HepG2 (cell line): Measurements from ENCODE around the gene ENO3. TPM values are rescaled to one million over a fixed set of nuclear protein-coding genes. Genes with fewer than 3 reads are reported as not detected.

Experiments
- ATF7 ChIP-seq, 2 experiments: fragments of 450-650 bp in 1 of 2; sonication (generic) in 1 of 2; formaldehyde crosslinking in 1 of 2; IDR thresholded peaks; 2 replicates each; pipeline versions ENCODE4 v1.4.0 to v1.6.1; 2016 to 2020; ENCODE audit warnings: antibody characterized with exemption in 1 of 2, mild to moderate bottlenecking in 1 of 2, missing genetic modification reagents in 1 of 2
- ELK4 ChIP-seq: sonication (generic); formaldehyde crosslinking; IDR thresholded peaks from 2 replicates; pipeline ENCODE4 v1.9.0; 2021; ENCODE audit warnings: missing genetic modification reagents, borderline replicate concordance
- HDAC2 ChIP-seq: sonication (generic); formaldehyde crosslinking; IDR thresholded peaks from 2 replicates; pipeline ENCODE4 v1.4.0; 2020; ENCODE audit warnings: missing genetic modification reagents
- IKZF5 ChIP-seq: IDR thresholded peaks from 2 replicates; pipeline ENCODE4 v1.6.1; 2018; ENCODE audit warnings: missing genetic modification reagents, mild to moderate bottlenecking, missing compliant biosample characterization
- JDP2 ChIP-seq: sonication (generic); formaldehyde crosslinking; IDR thresholded peaks from 2 replicates; pipeline ENCODE4 v1.8.1; 2022; ENCODE audit warnings: missing genetic modification reagents, borderline replicate concordance
- NFIB ChIP-seq: sonication (generic); formaldehyde crosslinking; IDR thresholded peaks from 2 replicates; pipeline ENCODE4 v1.9.0; 2021; ENCODE audit warnings: missing genetic modification reagents, mild to moderate bottlenecking, borderline replicate concordance
- NFRKB ChIP-seq: fragments of 450-650 bp; IDR thresholded peaks from 2 replicates; pipeline ENCODE4 v1.6.1; 2017
- RCOR2 ChIP-seq: IDR thresholded peaks from 2 replicates; pipeline ENCODE4 v1.6.1; 2016; ENCODE audit warnings: missing biosample characterization, missing genetic modification reagents
- SAP130 ChIP-seq: IDR thresholded peaks from 2 replicates; pipeline ENCODE4 v1.6.1; 2016; ENCODE audit warnings: low read depth
- ZFP1 ChIP-seq: IDR thresholded peaks from 2 replicates; pipeline ENCODE4 v1.6.1; 2016
- ZNF142 ChIP-seq: sonication (generic); formaldehyde crosslinking; IDR thresholded peaks from 2 replicates; pipeline ENCODE4 v1.4.0; 2020; ENCODE audit warnings: missing genetic modification reagents
- ZNF570 ChIP-seq: sonication (generic); formaldehyde crosslinking; IDR thresholded peaks from 2 replicates; pipeline ENCODE4 v1.4.0; 2020; ENCODE audit warnings: mild to moderate bottlenecking, missing genetic modification reagents, borderline replicate concordance
- ZNF724P ChIP-seq: sonication (generic); formaldehyde crosslinking; IDR thresholded peaks from 2 replicates; pipeline ENCODE4 v1.8.0; 2022; ENCODE audit warnings: missing genetic modification reagents, borderline replicate concordance
- polyA plus RNA-seq, 8 experiments: library from polyadenylated mRNA; depleted of rRNA in 3 of 8; stranded (reverse) in 7 of 8; unstranded in 1 of 8; fragments of >200 nt; fragmentation: Illumina TruSeq in 4 of 8; extraction: Trizol in 4 of 8; gene quantifications; 2 replicates each; pipeline versions ENCODE4 v1.2.1 to v1.2.3, GENCODE V29; 2011 to 2016; ENCODE audit warnings: low read depth in 4 of 8, missing spikeins in 1 of 8, mixed read lengths in 1 of 8; ENCODE audit not compliant: insufficient read depth in 1 of 8
- total RNA-seq, 5 experiments: library from RNA; depleted of rRNA; stranded (reverse); fragments of >200 nt; fragmentation: Illumina TruSeq; extraction: Trizol; gene quantifications; 2 replicates each; pipeline ENCODE4 v1.2.3, GENCODE V29; 2016; ENCODE audit warnings: low read depth in 1 of 5
- TF ChIP-seq, protein P1 (sequence below): sonication (generic); formaldehyde crosslinking; IDR thresholded peaks from 2 replicates; pipeline ENCODE4 v1.4.0; 2020; ENCODE audit warnings: missing genetic modification reagents
- TF ChIP-seq, protein P2 (sequence below): sonication (generic); formaldehyde crosslinking; IDR thresholded peaks from 2 replicates; pipeline ENCODE4 v1.4.0; 2020; ENCODE audit warnings: missing genetic modification reagents, borderline replicate concordance

ENO3 gene
- total and polyA plus RNA-seq, 2 of the 13 experiments (the other 11 are each of a cell fraction or from before 2014, with no cell fraction given): 59.8 to 69.8 TPM

DNA sequence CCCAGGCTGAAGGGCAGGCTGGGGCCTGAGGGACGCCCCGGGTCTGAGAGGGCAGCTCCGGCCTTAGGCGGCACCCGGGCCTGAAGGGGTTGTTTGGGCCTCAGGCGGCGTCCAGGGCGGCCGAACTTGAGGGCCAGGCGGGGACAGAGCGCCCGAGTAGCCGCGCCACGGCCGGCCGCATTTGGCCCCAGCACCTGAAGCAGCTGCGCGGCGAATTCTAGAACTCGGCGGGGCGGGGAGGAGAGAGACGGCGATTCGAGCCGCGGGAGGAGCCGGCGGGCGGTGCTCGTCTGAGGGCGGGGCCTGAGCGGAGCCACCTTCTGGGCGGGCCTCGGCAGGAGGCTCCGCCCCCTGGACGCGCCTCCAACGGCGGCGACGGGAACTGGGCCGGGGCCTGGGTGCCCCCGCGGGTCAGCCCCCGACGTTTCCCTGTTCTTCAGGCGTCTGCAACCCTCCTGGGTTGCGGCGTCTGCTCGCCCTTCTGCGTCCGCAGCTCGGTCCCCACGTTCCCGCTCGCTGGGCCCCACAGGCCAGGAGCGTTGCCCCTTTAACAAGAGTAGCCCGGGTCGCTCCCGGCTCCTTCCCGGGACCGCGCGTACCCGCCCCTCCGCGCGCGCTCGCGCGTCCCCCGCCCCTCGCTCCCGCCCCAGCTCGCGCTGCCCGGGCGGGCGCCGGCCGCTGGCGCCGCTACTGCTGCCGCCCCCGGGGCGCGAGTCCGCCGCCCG lies 46.5 kb downstream of the ENO3 start, which contains the start of the genes INCA1 and KIF1C (continued):
- TF ChIP-seq IKZF5 (no peak; the same call in 1 of the 2 replicates), ZNF142 (no peak), RCOR2 (no peak), ATF7 (IDR thresholded peaks at IDR 0.05) (no peak), ATF7 (CRISPR knock-in tag; IDR thresholded peaks at IDR 0.05) (no peak), NFIB (CRISPR knock-in tag) (no peak), NFRKB (no peak), ZFP1 (CRISPR knock-in tag) (no peak), SAP130 (CRISPR knock-in tag) (no peak; the same call in none of the 2 replicates), JDP2 (no peak), ZNF570 (no peak), ELK4 (no peak), HDAC2 (CRISPR knock-in tag) (no peak), ZNF724P (CRISPR knock-in tag) (no peak)
- TF ChIP-seq, protein P1, sequence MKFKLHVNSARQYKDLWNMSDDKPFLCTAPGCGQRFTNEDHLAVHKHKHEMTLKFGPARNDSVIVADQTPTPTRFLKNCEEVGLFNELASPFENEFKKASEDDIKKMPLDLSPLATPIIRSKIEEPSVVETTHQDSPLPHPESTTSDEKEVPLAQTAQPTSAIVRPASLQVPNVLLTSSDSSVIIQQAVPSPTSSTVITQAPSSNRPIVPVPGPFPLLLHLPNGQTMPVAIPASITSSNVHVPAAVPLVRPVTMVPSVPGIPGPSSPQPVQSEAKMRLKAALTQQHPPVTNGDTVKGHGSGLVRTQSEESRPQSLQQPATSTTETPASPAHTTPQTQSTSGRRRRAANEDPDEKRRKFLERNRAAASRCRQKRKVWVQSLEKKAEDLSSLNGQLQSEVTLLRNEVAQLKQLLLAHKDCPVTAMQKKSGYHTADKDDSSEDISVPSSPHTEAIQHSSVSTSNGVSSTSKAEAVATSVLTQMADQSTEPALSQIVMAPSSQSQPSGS (CRISPR knock-in tag): no peak
- TF ChIP-seq, protein P2, sequence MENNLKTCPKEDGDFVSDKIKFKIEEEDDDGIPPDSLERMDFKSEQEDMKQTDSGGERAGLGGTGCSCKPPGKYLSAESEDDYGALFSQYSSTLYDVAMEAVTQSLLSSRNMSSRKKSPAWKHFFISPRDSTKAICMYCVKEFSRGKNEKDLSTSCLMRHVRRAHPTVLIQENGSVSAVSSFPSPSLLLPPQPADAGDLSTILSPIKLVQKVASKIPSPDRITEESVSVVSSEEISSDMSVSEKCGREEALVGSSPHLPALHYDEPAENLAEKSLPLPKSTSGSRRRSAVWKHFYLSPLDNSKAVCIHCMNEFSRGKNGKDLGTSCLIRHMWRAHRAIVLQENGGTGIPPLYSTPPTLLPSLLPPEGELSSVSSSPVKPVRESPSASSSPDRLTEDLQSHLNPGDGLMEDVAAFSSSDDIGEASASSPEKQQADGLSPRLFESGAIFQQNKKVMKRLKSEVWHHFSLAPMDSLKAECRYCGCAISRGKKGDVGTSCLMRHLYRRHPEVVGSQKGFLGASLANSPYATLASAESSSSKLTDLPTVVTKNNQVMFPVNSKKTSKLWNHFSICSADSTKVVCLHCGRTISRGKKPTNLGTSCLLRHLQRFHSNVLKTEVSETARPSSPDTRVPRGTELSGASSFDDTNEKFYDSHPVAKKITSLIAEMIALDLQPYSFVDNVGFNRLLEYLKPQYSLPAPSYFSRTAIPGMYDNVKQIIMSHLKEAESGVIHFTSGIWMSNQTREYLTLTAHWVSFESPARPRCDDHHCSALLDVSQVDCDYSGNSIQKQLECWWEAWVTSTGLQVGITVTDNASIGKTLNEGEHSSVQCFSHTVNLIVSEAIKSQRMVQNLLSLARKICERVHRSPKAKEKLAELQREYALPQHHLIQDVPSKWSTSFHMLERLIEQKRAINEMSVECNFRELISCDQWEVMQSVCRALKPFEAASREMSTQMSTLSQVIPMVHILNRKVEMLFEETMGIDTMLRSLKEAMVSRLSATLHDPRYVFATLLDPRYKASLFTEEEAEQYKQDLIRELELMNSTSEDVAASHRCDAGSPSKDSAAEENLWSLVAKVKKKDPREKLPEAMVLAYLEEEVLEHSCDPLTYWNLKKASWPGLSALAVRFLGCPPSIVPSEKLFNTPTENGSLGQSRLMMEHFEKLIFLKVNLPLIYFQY (CRISPR knock-in tag): peak; percentile 84; the same call in 1 of the 2 replicates
